A673 (cell line): Measurements from ENCODE around the gene MRPS10. TPM values are rescaled to one million over a fixed set of nuclear protein-coding genes. Genes with fewer than 3 reads are reported as not detected.

ENCODE experiments used
- BruUV-seq: library from RNA; stranded (reverse); fragments of 400-500 nt; replicated peaks from 2 replicates; lab custom pipeline; 2021; lab: Mats Ljungman, UMichigan
- CTCF ChIA-PET: fragments of 300-600 bp; sonication (Branson Sonifier 250); formaldehyde crosslinking; loops from one replicate; lab custom pipeline; 2022; ENCODE audit warnings: antibody characterized with exemption; lab: Charles Lee
- POLR2A ChIA-PET: fragments of 300-600 bp; sonication (Branson Sonifier 250); formaldehyde crosslinking; loops from one replicate; lab custom pipeline; 2022; ENCODE audit warnings: antibody characterized with exemption; ENCODE audit not compliant: low non-redundant PET; lab: Charles Lee
- DNase-seq: peaks from one replicate; pipeline ENCODE4 v3.0.0-alpha.2; 2015; ENCODE audit warnings: low spot score
- H3K27ac ChIP-seq: fragments of 200-600 bp; sonication (generic); 2 replicates; pipeline ENCODE4 v1.5.1; 2016; ENCODE audit warnings: mixed run types, low read depth, mild to moderate bottlenecking, mixed read lengths, antibody characterized with exemption, low read length; ENCODE audit not compliant: poor library complexity, severe bottlenecking
- H3K27me3 ChIP-seq: fragments of 200-600 bp; sonication (generic); replicated peaks from 2 replicates; pipeline ENCODE4 v1.6.1; 2017; ENCODE audit warnings: mixed run types, low read depth, mild to moderate bottlenecking, mixed read lengths, antibody characterized with exemption, low read length; ENCODE audit not compliant: insufficient read depth, poor library complexity
- H3K36me3 ChIP-seq: fragments of 200-600 bp; sonication (generic); 2 replicates; pipeline ENCODE4 v1.6.1; 2016; ENCODE audit warnings: mixed run types, mild to moderate bottlenecking, mixed read lengths, antibody characterized with exemption, low read length; ENCODE audit not compliant: insufficient read depth, poor library complexity, severe bottlenecking
- H3K4me1 ChIP-seq: fragments of 200-600 bp; sonication (generic); 2 replicates; pipeline ENCODE4 v1.6.1; 2017; ENCODE audit warnings: mixed run types, mild to moderate bottlenecking, mixed read lengths, antibody characterized with exemption, low read length; ENCODE audit not compliant: insufficient read depth, poor library complexity, severe bottlenecking
- H3K4me3 ChIP-seq: fragments of 200-600 bp; sonication (generic); 2 replicates; pipeline ENCODE4 v1.5.1; 2016; ENCODE audit warnings: low read depth, mixed run types, mild to moderate bottlenecking, mixed read lengths, low read length; ENCODE audit not compliant: poor library complexity, severe bottlenecking
- H3K9me3 ChIP-seq: fragments of 200-600 bp; sonication (generic); 2 replicates; pipeline ENCODE4 v1.6.1; 2016; ENCODE audit warnings: mixed run types, low read depth, mild to moderate bottlenecking, mixed read lengths, antibody characterized with exemption, low read length; ENCODE audit not compliant: poor library complexity, severe bottlenecking
- CTCF ChIP-seq: fragments of 300-800, 200-600 bp; sonication (generic); conservative IDR thresholded peaks from 2 replicates; pipeline ENCODE4 v1.5.1; 2017; ENCODE audit warnings: low read depth, mild to moderate bottlenecking, antibody characterized with exemption, low read length, moderate library complexity, mixed read lengths
- EZH2 ChIP-seq: fragments of 200-600 bp; sonication (generic); IDR thresholded peaks from 2 replicates; pipeline ENCODE4 v1.6.1; 2017; ENCODE audit warnings: borderline replicate concordance, low read depth, mild to moderate bottlenecking, mixed read lengths, antibody characterized with exemption, low read length; ENCODE audit not compliant: poor library complexity, severe bottlenecking
- intact Hi-C: fragments of 100-400 bp; cut with micrococcal nuclease; formaldehyde crosslinking; loops from one replicate; pipeline ENCODE4 v1.10.0; 2022; ENCODE audit not compliant: unreplicated experiment
- total RNA-seq: library from RNA; stranded (reverse); gene quantifications from 2 replicates; pipeline ENCODE4 v1.2.3, GENCODE V29; 2021

Gene MRPS10
- total RNA-seq, 1 experiment from 2014 or later: 52.0 TPM

DNA sequence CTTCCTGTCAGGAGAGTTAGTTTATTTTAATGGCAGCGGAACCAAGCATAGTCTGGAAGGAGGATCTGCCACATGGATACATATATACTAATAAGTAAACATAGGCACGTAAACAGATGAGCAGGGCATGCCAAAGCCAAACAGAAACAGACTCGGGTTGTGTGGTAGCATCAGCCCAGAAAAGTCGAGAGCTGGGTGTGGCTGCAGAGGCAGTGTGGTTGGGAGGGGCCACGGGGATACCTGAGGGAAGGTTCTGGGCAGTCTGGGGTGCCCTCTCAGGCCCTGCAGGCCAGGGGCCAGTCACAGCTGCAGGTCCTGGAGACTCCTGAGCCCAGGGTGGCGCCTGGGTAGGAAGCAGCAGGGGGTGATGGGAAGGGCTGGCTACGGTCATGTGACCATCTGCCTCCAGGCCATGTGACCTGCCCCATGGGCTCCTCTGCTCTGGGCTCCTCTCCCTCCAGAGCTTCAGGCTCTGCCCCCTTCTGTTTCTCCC is 42.8 kb upstream of the MRPS10 start:
- no peaks in the 10 kb centered on the region for H3K36me3 ChIP-seq
- H3K4me1 ChIP-seq: peaks cover 18% of the 10 kb centered on the region
- intact Hi-C loops: loop anchor here (2.0 to 5.0 kb wide), 3 partner anchors 190 to 286 kb away; partner anchors contain the start of gene TRERF1
- DNase-seq: peak; percentile 71
- BruUV-seq: no TSS peak
- H3K27ac ChIP-seq: peak overlapping the region; percentile 22
- H3K9me3 ChIP-seq: no peaks in the 10 kb centered on the region
- TF ChIP-seq EZH2 (no peak), CTCF (no peak)
- no peaks in the 10 kb centered on the region for H3K27me3 ChIP-seq
- H3K4me3 ChIP-seq: peak overlapping the region; percentile 39
- ChIA-PET CTCF (interaction anchor here (0.5 to 3.1 kb wide), 2 partner anchors 287 to 714 kb away, joined by 3 to 43 read pairs; no protein-coding TSS in a partner anchor), POLR2A (no interaction called here)

- Histone ChIP-seq H3K36me3 (no peaks in the 10 kb centered on the region), H3K4me1 (peaks cover 18% of the 10 kb centered on the region), H3K27me3 (no peaks in the 10 kb centered on the region), H3K4me3 (peak overlapping the region; percentile 39), H3K9me3 (no peaks in the 10 kb centered on the region), H3K27ac (peak overlapping the region; percentile 22)
- CTCF ChIA-PET: interaction anchor here (3.1 kb wide), 1 partner anchor 288 kb away, joined by 43 read pairs; no protein-coding TSS in a partner anchor
- peak; percentile 75 for DNase-seq
- intact Hi-C loops: loop anchor here (2.0 to 5.0 kb wide), 3 partner anchors 191 to 287 kb away; partner anchors contain the start of gene TRERF1
- POLR2A ChIA-PET: no interaction called here
- no peak for TF ChIP-seq EZH2
- no peak for TF ChIP-seq CTCF
- no TSS peak for BruUV-seq
Observed at GRCh38 chr6:42259841-42260395, 42.3 kb upstream of the MRPS10 start.

GRCh38 chr6:42259286-42259685 is 41.6 kb upstream of the MRPS10 start:
- intact Hi-C loops: no loop called here
- Histone ChIP-seq H3K27ac (no peak overlapping the region), H3K27me3 (no peaks in the 10 kb centered on the region), H3K4me3 (no peak overlapping the region), H3K36me3 (no peaks in the 10 kb centered on the region), H3K9me3 (no peaks in the 10 kb centered on the region), H3K4me1 (peaks cover 18% of the 10 kb centered on the region)
- no peak for DNase-seq
- TF ChIP-seq EZH2 (no peak), CTCF (no peak)
- BruUV-seq: no TSS peak
- POLR2A ChIA-PET: no interaction called here
- CTCF ChIA-PET: interaction anchor here (3.1 kb wide), 1 partner anchor 288 kb away, joined by 43 read pairs; no protein-coding TSS in a partner anchor
